Activated naive CD4-positive, alpha-beta T cell treated with Interleukin-2 at 50 U/mL for 16 hours (primary cell): ENCODE results near the gene SNAP25.

ENCODE experiments used
- DNase-seq: peaks from one replicate; pipeline ENCODE4 v3.0.0-alpha.2; 2020

The SNAP25 gene

DNA sequence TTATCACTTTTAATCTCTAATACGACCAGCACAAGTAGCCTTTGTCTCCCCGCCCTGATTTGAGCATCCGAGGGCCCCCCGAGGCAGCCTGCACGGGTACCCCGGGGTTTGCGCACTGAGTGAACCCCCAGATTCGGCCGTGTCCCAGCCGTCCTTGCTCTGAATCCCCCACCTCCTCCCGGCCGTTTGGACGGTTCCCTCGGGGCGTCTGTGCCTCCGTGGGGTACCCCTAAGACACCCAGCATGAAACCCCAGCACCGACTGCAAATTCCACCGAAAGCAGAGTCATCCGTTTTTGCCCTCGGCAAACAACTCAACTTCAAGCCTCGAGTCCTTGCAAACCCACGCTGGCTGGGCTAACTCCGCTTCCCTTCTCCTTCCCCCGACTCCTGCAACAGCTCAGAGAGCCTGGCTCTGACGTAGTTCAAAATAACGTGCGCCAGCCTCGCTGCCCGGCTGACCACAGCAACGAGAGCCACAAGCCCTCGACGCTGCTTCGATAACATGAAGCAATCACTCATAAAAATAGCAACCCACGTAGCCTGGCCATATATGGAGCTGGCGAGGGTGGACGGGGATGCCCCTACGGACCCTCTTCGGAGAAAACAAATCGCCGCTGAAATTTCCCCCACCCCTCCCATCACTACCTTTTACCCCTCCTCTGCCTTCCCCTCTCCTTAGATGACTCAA, 764 bp upstream of the SNAP25 start:
- peak; percentile 6 for DNase-seq

DNA sequence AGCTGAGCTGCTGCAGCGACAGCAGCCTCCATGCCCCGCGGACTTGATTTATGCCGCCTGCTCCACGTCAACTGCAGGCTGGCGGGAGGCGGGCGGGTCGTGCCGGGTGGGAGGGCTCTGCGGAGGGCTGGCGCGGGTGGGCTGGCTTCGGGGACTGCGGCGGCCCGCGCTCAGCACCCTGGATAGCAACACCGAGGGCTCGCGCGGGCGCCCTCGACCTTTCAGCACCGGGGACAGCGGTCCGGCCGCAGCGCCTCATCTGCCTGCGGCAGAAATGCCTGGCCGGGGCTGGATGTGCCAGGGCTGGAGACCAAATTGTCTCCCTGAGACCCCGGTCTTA, 792 bp downstream of the SNAP25 start:
- peak; percentile 63 for DNase-seq

DNA sequence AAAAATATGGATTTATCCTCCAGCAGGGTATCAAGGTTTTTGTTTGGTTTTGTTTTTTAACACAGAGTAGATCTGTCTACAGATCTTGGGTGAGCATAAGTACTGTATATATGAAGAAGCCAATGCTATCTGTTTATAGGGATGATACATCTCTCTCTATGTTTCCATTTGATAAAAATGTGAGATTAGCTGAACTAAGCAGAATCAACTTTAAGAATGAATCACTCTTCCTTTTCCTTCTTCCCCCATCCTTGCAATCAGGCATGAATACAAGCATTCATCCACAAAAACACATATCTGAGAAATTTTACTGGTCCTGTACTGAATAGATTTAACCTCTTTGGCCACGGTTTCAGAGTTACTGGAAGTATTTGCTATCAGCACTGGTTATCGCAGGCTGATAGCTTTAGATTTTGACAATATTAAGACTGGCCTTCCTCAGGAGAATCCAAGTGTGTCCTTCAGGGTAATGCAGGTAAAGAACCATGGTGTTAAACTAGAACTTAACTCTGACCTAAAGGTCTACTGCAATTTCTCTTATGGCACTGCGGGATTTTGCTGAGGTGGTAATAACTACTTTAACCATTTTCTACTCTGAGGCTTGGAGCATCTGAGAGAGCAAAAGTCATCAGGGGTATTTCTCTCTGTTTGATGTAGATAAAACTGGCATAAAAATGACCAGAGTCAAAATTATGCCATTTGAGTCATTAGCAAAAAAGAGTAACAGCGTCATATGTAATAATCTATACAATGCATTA, 1.5 kb downstream of the SNAP25 start:
- DNase-seq = no peak

DNA sequence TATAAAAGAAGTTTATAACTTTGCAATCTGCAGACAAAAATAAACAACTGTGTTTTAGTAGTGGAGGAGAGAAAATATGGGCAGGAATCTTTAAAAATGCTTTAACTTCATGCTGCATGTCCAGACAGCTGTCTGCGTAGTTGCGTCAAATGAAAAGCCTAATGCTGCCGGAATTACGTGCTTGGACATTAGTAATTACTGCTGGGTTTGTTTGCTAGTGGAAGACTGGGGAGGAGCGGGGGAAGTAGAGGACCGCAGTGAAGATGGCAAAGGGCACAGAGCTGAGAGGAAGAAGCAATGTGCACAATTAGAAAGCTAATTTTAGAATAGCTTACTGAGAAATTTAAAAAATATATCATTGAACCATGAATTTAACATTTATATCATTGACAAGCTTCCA, 2.4 kb downstream of the SNAP25 start:
- DNase-seq = no peak

DNA sequence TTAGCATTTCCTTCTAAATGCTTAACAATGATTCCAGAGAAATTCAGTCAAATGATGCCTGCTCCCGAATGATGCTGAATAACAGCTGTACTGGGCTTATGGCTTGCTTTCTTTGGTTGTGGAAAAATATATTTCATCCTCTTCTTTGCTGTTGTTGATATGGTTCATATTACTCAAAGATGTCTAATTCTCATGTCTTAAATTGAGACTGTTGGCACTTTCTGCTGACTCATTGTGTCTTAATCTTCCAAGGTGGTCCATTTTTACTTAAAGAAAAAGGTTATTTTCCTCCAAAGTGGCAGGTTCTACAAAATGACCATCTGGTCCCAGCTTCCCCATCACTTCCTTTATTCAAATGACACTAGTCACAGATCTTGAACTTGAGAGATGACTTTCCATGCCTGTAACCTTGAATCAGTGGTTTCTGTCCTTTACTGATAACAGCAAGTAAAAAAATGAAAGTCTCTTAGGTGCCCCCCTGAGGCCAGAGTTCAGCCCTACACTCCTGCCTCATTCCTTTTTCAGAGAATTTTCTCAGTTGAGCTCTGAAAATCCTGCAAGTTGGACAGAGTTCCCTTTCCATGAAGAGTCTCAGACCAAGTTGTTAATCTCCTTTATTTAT, 6.9 kb downstream of the SNAP25 start:
- DNase-seq = no peak

DNA sequence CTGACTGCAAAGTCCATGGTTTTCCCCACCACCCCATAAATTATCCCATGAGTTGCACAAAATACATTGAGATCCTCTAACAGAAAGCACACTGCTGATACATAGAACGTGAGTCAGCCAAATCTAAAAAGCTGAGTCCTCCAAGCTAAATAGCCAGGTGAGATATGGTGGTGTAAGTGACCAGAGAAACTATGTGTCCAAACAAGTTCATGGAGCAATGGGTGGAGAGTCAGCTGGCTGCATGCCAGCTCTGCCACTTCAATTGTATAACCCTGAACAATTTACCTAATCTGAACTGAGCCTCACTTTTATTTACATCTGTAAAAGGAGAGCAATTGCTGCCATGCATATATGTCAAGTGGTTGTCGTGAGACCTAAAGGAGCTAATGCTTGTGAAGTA, 9.7 kb downstream of the SNAP25 start:
- no peak for DNase-seq

DNA sequence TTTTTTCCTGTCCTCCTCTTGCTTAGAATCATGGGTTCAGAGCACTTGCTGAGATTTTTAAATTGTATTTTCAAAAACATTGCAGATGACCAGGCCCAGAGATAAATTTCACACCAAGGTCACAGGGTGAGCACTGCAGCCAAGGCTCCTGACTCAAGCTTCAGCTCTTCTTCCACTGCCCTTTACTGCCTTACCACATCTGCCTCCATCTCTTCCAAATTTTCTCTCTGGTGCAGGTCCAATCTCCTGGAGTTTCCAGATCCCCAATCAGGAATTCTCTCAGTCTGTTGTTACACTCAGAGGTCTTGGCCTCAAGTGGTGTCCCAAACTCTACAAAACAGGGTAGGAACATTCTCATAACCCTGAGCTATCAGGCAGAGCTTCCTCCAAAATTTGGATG, 12.7 kb downstream of the SNAP25 start:
- no peak for DNase-seq

DNA sequence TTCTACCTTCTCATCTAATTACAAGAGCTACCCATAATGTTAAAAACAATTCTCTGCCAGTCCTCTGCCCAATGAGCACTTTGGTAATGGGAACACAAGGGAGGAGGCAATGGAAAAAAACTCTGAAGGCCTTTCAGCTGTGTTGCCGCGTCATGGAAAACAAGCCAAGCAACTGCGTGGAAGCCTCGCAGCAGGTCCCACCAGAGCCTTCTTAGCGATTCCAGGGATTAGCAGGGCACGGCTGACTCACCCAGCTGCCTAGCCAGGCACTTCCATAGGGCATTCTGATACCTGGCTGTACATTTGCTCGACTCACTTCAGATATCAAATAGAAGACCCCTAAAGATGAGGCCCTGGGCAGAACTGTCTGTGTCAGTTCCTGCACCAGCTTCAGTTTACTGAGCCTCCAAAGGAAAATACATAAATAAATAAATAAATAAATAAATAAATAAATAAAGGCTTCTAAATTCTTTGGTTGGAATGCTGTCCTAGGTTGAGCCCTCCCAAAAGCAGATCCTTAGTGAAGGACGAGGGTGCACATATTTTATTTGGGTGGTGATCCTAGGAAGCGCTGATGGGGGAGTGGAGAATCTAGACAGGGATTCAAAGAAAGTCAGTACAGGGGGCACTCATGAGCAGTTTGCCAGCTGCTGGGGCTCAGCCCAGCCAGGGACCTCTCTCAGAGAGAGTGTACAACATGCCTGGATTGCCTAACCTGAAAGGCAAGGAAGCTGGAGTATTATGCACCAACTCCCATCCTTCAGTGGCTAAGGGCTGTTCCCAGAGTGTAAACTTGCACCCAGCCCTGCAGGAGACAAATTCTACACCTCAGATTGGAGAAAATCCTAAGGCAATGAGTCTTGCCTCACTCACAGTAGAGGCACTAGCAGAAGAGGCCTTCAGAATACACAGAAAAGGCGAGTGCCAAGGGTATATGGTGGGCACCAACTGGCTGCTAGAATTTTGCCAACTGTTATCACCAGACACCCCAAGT, 18.2 kb downstream of the SNAP25 start:
- DNase-seq = no peak

DNA sequence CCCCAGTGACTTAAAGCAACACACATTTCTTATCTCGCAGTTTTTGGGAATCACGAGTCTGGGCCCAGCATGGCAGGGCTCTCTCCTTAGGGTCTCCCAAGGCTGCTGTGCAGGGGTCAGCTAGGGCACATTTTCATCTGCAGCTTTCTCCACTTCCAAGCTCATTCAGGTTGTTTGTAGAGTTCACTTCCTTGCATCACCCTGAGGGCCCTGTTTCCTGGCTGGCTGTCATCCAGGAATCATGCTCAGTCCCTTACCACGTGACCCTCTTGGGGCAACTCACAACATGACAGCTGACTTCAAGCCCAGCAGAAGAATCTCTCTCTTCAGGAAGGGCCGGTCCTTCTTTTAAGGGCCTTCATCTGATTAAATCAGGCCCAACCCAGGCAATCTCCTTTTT, 21.3 kb downstream of the SNAP25 start:
- DNase-seq = no peak

DNA sequence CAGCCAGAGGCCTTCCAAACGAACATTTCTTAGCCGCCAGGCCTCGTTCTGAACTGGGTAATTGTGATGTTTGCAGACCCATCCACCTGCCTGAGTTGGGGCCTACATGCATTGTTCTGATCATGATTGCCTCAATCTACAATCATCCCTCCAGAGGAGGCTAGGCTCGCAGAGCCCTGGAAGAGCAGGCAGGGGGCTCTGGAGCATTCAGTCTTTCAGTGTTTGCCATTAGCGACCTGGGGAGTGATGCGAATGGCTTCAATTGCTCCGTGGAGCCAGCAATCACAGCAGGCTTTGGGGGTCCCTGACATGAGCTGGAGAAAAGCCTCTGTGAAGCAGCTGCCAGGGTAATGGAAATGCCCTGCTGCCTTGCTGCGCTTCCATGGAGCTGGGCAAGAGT, 22.0 kb downstream of the SNAP25 start:
- DNase-seq = no peak

DNA sequence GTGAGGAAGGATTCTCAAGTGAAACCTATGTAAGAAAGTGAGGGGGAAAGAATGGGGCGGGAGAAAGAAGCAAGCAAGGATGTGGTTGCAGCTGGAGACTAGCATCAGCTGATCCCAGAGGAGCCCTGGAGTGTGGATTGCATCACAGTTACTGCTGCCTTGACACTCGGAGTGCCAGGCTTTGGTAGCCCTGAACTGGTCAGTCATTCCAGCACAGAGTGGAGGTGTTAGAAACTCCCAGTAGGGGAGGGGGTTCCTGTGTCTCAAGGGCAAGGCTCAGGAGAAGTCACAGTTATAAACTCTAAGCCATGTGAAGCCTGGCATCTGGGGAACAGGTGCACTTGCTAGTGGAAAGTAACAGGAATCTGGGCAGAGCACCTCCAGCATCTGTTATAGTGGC, 23.5 kb downstream of the SNAP25 start:
- no peak for DNase-seq

DNA sequence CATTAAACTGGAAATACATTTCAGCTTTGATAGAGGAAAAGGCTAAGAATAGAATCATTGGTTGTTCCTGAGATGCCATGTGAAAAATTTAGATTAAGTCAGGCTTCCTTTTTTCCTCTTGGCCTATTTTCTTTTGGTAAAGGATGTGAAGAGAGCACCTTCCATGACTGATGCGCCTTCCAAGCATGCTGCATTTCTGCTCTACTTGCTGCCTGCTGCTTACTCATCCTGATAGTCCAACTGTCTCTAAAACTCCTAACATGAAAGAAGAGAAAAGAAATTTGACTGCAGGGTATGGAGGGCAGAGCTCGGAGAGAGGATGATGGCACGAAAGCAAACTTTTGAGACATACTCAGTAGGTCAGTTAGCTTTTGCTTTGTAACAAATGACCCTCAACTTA, 28.8 kb downstream of the SNAP25 start:
- no peak for DNase-seq

DNA sequence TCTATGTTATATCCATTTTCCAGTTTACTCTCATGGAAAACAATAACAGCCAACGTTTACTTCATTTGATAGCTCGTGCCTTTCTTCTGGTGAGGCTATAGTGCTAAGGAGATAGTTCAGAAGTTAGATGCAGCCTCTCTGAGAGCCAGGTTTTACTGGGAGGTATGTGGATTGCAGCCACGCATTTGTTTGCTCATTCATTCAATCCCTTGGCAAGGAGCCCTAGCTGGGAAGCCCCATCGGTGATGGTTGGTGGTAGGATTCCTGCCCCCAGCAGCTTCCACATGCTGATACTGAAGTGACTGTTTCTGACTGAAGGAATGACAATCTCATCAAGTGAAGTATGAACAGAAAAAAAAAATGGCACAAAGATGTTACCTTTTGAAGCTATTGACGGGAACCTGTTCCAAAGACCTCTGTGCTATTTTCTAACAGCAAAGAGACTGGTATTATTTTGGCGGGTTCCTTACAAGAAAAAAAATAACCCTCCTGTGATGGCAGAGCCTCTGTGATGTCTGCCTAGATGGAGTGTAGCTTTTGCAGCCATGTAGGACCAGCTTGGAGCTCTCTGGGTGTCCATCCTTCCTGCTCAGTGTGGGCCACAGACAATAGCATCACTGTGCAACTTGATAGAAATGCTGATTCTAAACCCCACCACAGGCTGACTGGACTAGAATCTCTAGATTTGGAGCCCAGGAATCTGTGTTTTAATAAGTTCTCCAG, 30.6 kb downstream of the SNAP25 start:
- no peak for DNase-seq

DNA sequence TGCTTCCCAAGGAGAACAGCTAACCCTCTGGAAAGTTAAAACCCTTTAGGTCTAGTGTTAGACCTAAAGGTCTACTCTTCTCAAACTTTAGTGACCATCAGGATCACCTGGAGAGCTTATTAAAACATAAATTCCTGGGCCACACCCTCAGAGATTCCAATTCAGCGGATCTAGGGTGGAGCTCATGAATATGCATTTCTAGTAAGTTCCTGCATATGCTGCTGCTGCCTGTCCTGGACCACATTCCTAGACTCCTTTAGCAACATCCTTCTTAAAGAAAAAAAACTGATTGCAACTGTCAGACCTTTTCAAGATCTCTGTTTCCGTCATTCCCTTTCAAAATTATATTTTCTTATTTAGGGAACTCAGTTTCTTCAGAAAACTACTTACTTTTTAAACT, 31.2 kb downstream of the SNAP25 start:
- no peak for DNase-seq

DNA sequence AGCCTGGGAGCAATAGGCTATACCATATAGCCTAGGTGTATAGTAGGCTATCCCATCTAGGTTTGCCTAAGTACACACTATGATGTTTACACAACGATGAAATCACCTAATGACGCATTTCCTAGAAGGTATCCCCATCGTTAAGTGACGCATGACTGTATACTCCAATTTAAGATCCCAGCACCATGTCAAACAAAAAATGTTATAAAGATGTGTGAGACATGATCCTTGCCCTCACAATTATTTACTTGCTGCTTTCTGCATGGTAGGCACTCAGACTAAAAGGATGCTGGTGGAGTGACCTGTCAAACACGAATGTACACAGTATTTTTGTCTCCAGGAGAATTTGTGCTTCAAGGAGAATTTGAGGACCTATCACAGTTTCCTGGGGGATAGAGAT, 32.3 kb downstream of the SNAP25 start:
- no peak for DNase-seq

DNA sequence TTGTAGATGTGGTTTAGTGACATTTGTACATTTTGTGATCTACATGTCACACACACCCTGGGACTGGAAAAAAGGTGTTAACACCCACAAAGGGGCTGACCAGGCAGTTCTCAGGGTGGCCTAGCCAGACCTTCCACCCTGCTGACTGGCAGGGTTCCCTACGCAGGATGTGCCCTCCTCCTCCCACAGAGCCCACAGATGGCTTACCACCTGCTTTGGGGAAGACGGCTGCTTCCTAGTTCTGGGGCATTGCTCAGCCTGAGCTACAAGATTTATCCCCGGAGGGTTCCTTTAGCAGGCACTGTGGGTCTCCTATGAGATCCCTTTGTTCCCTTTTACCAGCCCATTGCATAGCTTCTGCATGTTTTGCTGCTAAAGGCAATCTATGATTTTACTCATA, 35.1 kb downstream of the SNAP25 start:
- no peak for DNase-seq

DNA sequence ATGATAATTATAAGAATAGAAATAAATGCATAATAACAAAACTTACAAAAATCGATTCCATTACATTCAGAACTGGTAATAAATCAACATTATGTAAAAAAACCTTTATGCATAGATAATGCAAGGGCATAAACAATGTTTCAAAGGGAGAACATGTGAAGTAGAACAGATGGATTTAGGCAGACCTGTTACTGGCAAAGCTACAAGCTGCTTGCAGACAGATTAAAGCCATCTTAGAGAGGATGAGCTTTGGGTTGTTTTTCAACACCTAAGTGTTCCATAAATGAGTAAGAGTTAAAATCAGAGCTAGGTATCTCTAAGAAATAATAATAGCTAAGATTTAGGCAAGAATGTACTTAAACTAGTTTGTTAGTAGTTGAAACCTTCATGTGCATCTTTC, 37.2 kb downstream of the SNAP25 start:
- DNase-seq = no peak

DNA sequence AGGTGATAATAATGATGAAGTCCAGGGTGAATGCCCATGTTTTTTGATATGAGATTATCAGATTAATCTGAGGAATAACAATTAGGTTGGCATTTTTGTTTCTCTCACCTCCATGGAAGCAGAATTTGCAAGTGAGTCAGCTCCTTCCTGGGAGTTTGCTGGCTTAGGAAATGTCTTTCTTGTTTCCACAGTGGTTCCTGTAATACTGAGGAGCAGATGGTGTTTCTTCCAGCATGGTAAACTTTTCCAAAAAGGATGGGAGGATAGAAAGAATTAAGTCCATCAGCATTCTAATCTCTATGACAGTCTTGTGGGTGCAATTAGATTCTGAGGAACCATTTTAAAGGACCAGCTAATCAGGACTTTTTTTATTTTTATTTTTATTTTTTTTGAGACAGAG, 40.5 kb downstream of the SNAP25 start:
- no peak for DNase-seq

DNA sequence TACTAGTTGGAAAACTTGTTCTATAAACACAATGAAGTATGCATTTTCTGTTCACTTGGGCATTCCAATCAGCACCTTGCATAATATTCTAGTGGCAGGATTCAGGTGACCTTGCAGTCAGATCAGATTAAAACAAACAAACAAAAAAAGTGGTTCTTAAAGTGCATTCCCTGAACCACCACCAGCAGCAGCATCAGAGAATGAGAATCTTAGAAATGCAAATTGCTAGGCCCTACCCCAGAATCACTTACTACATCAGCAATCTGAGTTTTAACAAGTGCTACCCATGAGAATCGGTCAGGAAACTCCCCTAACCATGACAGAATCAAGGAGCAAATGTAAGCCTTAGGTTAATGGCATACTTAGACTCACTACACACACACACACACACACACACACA, 41.7 kb downstream of the SNAP25 start:
- no peak for DNase-seq

DNA sequence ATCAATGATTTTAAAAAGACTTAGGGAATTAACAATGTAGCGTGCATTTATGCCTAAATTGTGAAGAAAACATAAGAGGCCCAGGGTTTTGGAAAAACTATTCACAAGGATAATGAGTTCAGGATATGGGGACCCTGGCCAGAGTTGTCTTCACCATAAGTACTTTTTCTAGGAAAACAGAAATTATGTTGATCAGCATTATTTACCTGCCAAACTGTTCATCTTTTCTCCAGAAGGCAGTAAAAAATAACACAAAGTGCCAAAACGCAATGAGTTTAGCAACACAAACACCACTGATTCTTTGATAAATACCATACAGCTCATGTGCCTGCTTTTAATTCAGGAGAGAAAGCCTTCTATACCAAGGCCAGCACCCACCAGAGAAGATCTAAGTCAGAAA, 43.1 kb downstream of the SNAP25 start:
- no peak for DNase-seq

DNA sequence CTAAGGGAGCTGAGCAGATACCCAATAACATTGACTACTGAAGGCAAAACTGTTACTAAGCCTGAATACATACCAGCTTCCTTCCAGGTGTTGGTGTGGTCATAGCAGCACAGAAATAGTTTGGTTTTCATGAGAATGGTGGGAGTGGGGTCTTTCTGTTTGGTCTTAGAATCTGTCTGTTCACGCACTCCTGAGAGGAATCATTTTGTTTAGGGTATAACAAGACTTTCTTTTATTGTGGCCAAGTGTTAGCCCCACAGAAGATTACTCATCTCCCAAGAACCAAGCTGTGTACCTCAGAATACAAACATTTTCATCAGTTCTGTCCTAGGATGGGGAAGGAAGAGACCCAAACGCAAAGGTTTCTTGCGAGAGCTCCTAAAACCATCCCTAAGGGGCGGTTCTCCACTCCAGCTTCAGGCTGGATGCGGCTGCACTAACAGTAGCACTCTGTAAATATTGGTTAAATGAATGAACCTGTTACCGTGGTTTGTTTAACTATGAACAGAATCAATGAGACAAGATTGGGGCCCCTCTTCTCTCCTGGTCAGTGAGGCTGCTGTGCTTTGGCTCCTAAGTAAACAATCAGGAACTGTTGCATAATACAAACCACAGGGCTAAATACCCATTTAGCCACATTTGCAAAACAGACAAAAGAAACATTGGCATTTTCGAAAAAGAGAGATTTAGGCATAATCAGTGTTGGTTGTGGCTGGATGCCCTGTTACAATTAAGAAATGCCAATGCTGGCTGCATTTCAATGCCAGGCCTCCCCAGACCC, 44.9 kb downstream of the SNAP25 start:
- no peak for DNase-seq

DNA sequence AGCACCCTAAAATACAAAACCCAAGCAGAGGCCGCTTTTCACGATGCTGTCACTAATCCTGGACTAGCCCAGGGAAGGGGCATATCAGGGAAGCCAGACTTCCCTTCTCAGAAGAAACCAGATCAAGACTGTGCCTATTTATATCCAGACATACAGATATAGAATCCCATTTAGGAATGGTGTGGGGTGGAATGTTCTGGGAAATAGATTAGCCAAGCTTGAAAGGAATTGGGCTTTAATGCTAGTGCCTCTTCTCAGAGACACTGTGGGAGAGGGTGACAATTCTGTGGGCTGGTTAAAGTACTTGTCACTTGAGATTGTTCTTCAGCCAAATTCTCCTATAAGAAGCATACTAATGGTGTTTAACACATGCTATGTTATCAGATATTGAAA, 45.5 kb downstream of the SNAP25 start:
- DNase-seq = no peak
